Fibroblast of skin of back (primary cell): ENCODE measurements around the gene DOCK9.

ENCODE experiments used
- DNase-seq: peaks from one replicate; pipeline ENCODE4 v3.0.0-alpha.2; 2013

DOCK9 gene

DNA sequence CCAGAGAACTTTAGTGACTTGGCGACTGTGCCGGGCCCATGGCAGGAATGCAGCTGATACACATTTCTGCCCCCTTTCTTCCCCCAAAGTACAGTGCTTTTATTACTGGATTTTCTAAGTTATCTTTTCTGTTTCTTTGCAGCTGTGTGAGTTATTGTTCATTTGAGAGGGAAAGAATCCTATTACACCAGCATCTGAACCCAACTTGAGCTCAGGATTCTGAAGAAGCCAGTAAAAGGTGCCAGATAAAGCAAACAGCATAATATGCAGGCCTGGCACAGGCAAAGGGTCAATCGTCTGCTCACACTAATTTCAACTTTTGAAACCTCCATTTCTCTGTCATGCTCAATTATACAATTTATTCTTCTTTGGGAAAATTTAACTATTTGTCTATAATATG lies 93.9 kb downstream of the DOCK9 start:
- no peak for DNase-seq

DNA sequence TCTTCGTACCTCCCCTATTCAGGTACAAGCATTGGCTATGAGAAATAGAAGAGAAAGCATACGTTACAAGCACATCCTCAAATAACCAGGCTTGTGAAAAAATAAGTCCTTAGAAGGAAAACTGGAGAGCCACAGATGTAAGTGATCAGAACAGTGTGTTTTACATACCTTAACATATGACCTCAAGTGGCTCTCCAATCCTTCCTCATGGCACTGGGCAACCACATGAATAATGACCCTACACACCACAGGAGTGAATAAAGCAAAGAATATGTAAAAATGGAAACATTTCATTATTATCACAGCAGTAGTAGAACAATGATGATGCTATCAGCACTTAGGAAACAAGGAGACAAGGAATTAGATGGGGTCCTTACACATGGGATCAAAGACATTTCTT lies 96.5 kb downstream of the DOCK9 start:
- DNase-seq: no peak

DNA sequence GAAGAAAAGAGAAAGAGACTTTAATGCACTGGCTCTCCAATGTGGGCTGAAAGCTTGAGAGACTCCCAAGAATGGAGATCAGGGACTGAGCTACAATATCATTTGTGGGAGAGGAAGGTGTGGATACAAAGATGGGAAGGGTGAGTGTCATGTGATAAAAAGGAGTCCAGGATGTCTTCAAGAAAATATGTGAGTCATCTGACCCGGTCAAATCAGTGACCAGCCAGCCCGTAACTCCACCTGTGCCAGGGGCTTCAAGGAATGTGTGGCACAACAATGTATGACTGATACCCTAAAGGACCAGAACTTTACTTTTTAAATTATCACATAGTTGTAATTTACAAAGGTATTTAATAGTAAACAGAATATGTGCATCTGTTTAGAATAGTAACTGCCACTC lies 97.2 kb downstream of the DOCK9 start:
- no peak for DNase-seq

DNA sequence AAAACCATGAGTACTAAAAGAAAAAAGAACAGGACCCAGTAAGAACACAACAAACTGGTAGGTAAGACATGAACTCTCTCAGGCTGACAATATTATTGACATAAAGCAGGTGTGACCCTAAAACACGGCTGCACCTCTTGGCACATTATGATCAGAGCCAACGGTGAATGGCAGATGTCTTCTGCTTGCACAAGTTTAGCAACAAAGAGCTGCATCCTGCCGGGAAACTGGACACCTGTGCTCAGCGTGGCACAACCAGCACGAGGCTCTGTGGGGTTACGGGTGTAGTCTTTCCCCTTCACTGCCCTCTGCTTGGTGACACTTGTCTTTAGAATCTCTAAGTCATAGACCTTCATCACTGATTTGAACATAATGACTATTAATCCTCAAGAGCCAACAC lies 97.9 kb downstream of the DOCK9 start:
- DNase-seq: no peak

DNA sequence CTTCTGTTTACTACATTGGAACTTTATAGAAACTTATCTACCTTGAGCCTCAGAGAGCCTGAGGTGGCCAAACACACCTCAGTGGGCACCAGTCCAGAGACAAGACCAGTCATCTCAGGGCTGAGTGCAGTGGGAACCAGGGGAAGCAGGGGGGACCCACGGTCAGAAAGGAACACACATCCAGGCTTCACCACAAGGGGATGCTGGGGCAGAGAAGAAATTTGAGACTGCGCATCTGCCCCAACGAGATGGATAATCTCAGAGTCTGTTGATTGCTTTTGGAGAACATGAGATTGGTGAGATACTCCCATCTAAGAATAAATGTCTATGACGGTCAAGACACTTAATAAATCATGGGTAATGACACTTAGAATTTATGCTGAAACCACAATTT lies 98.7 kb downstream of the DOCK9 start:
- DNase-seq: no peak

DNA sequence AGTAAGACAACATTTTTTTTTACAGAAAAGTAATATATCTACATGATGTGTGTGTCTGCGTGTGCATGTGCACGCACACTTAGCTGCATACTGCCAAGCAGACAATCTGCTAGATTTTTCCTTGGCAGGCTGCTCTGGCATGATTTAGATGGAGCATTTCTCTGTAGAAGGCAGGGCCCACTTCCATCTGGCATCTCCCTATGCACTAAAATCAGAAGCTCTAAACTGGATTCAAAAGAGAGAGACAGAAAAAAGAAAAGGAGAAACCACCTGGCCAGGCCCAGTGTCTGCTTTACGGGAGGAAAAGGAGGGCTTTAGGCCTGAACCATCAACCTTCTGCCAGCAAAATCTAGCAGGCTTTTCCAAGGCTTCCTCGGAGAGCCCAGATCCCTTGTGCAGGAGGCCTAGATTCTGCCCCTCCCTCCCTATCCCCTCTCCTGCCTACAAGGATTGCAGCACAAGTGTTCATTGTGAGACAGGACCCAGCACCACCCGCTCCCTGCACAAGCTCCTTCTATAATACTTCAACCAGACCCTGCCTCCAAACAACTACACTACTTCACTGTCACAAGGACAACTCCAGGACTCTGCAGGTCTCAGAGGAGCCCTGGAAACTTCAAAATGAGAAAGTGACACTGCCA lies 99.3 kb downstream of the DOCK9 start:
- DNase-seq: no peak

DNA sequence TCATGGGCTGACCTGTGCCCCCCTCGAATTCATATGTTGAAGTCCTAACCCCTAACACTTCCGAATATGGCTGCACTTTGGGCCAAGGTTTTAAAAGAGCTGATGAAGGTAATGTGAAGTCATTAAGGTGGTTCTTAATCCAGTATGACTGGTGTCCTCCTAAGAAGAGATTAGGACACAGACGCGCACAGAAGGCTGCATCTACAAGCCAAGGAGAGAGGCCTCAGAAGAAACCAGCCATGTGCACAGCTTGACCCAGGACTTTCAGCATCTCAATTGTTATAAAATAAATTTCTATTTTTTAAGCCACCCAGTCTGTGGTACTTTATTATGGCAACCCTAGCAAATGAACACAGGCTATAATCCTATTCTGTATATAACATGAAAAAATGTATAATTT lies 99.9 kb downstream of the DOCK9 start:
- no peak for DNase-seq

DNA sequence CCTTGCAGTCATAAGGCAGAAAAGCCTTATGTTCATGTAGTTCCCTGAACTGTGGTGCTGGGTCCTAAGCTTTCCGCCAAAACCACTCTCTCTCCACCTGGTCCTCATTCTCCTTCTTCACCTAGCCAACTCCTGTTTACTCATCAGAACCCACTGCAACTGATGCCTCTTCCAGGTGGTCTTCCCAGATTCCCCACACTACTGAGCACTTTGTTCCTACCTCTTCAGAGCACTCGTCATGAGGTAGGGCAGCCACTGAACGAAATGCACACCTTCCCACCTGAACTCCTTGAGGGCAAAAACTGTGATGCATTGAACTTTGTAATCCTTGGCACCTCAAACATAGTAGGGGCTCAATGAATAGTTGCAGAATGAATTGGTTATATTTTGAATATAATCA lies 100.4 kb downstream of the DOCK9 start:
- DNase-seq: no peak

DNA sequence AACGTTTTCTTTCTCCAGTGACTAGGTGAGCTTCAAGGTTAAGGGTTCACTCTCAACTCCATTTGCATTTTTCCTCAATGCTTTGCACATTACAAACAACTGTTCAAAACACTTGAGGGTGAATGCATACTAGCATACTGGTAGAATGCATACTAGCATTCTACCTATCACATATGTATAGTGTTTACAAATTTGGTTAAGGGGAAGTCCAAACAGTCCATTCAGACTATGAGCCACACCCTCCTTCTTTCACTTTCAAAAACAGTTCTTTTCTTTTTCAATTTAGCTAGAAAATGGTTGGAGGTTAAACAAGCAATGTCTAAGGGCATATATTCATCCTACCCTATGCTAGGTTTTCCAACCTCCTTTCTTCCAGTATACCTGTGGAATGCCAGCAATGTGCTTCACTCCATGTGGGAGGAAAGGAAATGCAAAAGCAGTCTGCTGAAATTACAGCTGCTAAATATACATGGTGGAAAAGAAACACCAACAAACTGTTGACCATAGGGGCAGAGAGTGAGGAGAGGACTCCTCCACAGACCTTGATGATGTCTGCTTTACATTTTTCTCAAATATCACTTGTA lies 102.6 kb downstream of the DOCK9 start:
- DNase-seq: no peak

DNA sequence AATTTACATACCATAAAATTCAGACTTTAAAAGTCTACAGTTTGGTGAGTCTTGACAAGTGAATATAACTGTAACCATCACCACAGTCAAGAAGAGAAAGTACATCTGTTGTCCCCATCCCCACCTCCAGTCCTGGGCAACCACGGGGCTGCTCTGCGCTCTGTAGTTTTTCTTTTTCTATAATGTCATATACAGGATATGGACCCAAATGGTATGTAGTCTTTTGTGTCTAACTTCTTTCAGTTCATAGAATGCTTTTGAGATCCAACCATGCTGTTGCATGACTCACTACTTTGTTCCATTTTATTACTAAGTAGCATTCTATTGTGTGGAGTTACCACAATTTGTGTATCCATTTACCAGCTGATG lies 103.9 kb downstream of the DOCK9 start:
- DNase-seq: no peak

DNA sequence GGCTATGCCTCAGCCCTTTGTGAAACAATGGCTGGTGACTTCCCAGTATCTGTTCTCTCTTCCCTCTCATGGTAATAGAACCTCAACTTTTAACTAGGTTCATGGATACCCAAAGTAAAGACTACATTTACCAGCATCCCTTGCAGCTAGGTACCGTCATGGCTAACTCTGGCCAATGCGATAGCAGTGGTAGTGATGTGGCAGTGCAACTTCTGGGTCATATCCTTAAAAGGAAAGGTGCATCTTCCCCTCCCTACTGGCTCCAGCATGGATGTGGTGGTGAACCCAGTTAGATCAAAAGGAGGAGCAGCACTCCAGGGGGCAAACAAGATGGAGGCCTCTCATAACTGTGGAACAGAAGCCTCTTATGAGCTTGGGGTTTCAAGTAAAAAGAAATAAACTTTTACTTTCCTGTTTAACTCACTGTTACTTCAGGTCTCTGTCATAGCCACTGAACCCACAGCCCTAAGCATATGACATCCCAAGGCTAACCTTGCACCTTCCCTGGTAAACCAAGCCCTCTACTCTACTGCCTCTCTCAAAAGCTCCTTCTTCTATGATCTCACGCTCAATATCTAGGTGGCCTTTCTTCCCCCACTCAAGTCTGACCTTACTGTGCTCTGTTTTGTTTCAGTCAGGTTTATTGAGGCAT lies 104.4 kb downstream of the DOCK9 start:
- no peak for DNase-seq

DNA sequence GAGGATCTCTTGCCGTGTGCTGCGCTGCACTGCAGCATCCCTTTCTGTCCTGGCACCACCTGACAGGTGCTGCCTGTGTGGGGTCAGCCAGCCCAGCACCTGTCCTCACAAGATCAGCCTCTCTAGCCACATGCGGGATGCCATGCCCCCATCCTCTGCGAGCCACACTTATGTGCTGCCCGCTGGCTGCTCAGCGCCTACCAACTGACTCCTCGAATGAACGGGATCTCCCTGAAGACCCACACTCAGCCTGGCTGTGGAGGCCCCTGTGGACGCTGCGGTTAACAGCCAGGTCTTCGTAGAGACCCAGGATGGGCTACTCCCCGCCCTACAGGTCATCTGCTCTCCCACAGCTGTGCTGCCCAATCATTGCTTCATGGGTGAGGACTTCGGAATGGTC lies 106.1 kb downstream of the DOCK9 start:
- DNase-seq: no peak

DNA sequence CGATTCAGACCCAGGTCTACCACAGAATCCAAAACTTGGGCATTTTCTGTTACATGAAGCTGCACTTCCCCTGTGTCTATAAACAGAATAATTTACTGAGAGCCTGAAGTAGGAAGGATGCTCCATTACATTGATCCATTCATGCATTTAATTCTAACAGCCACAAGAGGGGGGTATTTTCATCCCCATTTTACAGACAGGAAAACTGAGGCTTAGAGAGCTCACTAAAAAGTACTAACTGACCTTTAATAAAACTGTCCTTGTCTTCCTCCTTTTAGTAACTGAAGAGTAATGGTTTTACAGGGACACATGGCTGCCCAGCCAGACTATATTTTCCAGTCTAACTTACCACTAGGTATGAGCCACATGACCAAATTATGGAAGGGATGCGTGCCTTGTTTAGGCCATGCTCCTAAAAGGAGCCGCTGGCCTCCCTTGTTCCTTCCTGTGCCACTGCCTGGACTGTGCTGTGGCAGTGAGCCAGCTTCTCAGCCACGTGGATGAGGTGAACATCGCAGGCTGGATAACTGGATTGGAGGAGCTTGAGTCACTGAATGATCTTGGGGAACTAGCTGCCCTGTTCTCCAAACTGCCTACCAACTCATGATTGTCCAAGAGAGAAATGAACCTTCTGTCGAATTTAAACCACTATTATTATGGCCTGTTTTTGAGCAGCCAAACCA lies 108.3 kb downstream of the DOCK9 start:
- DNase-seq: no peak

DNA sequence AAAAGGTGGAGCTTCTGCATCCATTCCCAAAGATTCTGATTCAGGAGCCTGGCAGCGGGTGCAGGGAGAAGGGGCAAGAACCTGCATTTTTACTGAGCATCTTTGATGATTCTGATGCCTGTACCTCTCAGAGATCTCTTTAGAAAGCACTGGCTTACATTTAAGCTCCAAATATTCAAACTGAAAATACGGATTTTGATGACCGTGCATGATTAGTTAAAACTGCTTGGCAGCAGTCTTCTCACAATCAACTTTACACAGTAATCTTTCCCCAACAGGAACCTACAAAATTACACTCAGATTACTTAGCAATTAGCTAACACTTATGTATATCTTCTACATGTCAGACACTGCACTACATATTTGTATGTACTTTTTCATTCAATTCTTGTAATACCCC lies 108.9 kb downstream of the DOCK9 start:
- DNase-seq: no peak

DNA sequence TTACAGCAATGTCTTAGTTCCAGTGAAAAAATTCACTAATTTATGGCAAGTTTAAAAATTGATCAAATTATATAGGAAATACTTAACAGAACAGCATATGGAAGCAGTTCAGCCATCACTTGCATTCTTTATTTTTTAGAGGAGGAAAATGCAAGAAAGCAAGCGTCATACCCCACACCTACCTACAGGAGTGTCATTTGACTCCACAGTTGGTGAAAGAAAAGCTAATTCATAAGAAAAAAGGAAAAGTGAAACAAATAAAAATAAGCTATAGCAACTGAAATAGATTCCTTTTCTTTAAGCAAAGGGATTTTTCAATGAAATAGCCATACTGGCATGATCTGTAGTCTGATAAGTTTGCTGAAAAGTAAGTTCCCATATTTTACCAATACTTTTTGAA lies 111.0 kb downstream of the DOCK9 start:
- DNase-seq: no peak

DNA sequence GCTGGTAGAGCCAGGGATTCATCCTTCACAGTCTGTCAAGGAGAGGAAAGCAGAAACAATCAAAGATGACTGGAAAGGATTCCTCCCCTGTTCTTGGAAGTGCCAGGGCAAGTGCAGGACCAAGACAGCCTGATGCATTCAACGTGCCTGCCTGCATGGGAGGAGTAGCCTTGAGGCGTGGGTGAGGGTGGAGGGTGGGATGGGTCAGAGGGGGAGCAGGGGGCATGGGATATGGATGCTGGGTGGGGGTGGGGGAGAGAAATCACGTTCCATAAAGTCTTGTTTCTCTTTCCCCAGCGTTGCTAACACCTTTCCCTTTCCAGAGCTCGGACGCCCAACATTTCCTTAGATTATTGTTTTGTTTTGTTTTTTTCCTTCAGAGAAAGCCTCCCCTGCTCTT lies 117.4 kb downstream of the DOCK9 start:
- DNase-seq: no peak

DNA sequence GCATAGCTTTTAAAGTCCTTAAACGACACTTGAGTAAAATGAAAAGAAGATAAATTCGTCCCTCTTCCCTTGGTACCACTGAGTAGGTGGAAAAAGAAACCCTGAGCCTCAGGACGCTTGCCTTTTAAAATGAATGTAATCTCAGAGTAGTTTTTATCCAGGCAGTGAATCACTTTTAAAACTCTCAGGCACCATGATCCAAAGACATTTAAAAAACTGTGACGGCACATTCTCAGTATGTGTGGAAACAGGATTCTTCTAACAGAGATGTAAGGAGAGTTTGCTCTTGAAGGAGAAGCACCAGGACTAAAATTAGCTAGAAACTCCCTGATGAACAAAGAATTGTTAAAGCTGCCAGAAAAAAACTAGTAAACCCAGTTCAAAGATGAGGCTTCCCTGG lies 119.7 kb downstream of the DOCK9 start:
- no peak for DNase-seq

DNA sequence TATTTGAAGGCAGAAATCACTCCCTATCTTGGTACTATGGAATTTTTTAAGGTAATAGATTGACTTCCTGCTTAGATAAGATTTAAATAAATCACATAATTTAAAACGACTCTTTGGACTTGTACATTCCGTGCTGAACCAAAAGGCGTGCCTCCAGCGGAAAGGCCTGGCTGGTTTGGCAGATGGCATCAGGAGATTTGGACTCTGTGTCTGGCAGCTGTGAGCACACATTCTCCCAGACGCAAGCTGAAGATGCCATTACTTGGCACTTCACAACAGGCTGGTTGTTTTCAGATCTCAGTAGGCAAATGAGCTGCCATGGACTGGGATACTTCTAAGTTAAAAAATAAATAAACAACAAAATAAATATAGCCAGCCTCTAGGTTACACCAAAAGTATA lies 120.9 kb downstream of the DOCK9 start:
- no peak for DNase-seq

DNA sequence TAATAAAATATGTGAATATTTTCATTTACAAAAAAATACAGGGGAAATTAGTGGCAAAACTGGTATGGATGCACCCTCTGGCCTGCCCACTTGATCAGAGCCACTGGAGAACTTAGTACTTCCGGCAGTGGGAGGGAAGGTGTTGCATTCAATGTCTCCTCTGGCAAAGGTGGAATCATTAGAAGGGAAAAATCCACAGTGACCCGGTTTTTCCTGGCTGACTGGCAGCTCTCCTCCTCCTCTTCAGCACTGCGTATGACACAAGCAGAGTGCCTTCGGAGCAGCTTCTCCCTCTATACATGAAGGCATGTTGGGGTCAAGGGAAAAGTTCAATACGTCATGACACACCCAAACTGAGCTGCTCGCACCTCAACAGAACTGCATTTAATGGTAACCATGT lies 123.4 kb downstream of the DOCK9 start:
- no peak for DNase-seq

DNA sequence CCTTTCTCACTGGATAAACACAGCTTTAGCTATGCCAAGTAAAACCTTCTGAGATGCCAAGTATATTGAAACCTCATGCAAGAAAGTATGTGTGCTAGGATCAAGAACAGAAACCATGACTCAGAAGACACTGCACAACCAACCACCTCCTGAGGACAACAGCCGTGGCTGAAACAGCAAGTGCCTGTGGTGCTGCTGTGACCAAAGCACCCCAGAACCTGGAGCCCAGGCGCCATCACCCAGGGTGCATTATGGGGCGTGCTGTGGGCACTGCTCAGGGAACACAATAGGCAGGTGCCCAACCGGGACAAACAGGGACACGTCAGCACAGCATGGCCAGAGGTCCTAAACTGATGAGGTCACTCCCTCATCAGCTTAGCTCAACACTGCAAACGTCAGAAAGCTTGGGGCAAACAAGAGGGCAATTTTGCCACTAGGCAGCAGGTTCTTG lies 124.1 kb downstream of the DOCK9 start:
- peak; percentile 57 for DNase-seq

DNA sequence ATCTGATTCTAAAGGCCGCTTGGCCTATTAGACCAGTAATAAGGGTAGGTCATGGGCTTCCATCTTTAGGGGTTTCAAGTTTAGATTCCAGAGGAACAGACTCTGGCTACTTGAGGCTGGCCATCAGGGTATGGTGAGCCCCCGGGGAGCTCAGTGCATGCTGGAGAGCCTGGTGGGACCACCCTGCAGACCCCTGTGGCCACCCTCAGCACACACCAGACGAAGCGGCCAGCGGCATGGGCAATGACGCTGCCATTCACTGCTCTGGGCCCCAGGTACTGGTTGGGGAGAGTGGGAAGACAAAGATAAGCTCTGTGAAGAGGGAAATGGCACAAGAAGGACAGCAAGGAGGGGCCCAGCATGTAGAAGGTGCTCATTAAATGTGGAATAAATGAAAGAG lies 126.6 kb downstream of the DOCK9 start:
- DNase-seq: no peak

DNA sequence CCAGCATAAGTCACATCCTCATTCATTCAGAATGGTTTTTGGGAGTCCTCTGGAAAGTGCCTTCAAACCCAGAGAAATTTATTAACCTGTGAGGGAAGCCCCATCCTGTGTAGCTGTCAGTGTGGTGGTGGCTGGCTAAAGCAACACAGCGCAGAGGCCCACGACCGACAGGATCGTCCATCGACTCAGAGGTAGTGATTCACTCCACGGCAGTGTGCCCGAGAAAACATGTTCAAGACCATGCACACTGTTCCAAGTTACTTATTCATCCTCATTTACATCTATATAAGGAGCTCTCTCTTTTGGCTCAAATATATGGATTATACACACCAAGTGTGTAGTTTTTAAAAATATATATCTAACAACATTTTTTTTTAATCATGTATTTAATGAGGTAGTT lies 129.1 kb downstream of the DOCK9 start:
- DNase-seq: peak; percentile 40

DNA sequence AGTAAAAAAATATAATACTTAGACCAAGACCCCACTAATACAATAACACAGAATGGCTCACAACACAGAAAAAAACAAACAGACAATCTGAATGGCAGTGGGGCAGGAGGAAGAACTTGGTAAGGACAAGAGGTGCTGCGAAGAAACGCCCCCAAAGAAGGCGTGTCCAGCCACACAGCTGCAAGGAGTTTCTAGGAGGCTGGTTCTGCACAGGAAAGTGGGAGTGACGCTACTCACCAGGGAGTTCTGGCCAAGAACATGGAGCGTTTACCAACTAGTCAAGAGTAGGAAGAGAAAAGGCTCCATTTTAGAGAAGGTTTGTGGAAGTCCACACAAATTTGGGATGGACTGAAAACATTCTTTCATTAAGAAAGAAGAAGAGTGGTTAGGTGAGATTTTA lies 130.1 kb downstream of the DOCK9 start:
- DNase-seq: no peak

DNA sequence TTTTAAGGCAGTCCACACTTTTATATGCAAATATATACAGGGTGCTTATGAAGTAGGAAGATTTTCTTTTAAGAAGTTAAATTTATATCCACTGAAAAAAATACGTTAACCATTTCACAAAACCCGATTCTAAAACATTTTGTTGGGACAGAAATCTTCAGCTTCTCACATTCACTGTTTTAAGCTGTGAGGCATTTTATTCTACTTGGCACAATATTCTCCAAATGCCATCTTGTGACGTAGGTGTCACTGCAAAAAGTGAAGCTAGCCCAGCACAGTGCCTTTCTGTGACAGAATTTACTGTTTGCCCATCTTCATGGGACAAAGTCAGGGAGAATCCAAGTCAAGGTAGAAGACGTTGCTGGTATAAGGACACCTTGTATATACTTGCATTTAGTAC lies 130.9 kb downstream of the DOCK9 start:
- DNase-seq: no peak
